CD4-positive, CD25-positive, alpha-beta regulatory T cell (primary cell): Measurements from ENCODE around the gene ADGRF3. TPM values are rescaled to one million over a fixed set of nuclear protein-coding genes. Genes with fewer than 3 reads are reported as not detected.

ENCODE experiments used
- ATAC-seq, 2 donors: fragments of 150-1000 bp; cut with Tn5 transposase; one replicate each; pipeline ENCODE4 v1.10.0; 2021; ENCODE audit warnings: low read depth in 2 of 2, moderate number of reproducible peaks in 2 of 2, moderate library complexity in 1 of 2
- DNase-seq, 3 donors: peaks; one replicate each; pipeline versions ENCODE4 v3.0.0 to v3.0.0-alpha.2; 2012 to 2022; ENCODE audit warnings: mixed read lengths in 1 of 3
- H3K27ac ChIP-seq: one replicate; pipeline ENCODE4 v1.7.0; 2013; ENCODE audit warnings: mild to moderate bottlenecking, low read length; ENCODE audit not compliant: insufficient read depth, poor library complexity, severe bottlenecking
- H3K27me3 ChIP-seq: one replicate; pipeline ENCODE4 v1.7.0; 2013; ENCODE audit warnings: low read length; ENCODE audit not compliant: control insufficient read depth, insufficient read depth
- H3K36me3 ChIP-seq: one replicate; pipeline ENCODE4 v1.7.0; 2013; ENCODE audit warnings: mild to moderate bottlenecking, low read length, moderate library complexity; ENCODE audit not compliant: control insufficient read depth, insufficient read depth
- H3K4me1 ChIP-seq: 2 replicates; pipeline ENCODE4 v1.7.0; 2013; ENCODE audit warnings: mild to moderate bottlenecking, low read length; ENCODE audit not compliant: insufficient read depth, control insufficient read depth, poor library complexity, severe bottlenecking
- H3K4me3 ChIP-seq: one replicate; pipeline ENCODE4 v1.7.0; 2013; ENCODE audit warnings: low read depth, mild to moderate bottlenecking, low read length, moderate library complexity
- H3K9me3 ChIP-seq, 2 experiments: 1 replicate in 1 of 2; 2 replicates in 1 of 2; pipeline ENCODE4 v1.7.0; 2013; ENCODE audit warnings: low read length in 2 of 2, mild to moderate bottlenecking in 1 of 2, moderate library complexity in 1 of 2; ENCODE audit not compliant: control insufficient read depth in 2 of 2
- H3K27ac Mint-ChIP-seq, 3 donors: one replicate each; pipeline ENCODE4 v1.8.0; 2020 to 2022; ENCODE audit warnings: mild to moderate bottlenecking in 3 of 3, mixed read lengths in 3 of 3, moderate library complexity in 2 of 3
- H3K27me3 Mint-ChIP-seq: one replicate; pipeline ENCODE4 v1.8.0; 2022; ENCODE audit warnings: mild to moderate bottlenecking, mixed read lengths
- H3K36me3 Mint-ChIP-seq: one replicate; pipeline ENCODE4 v1.8.0; 2020; ENCODE audit warnings: mixed read lengths
- H3K4me1 Mint-ChIP-seq, 4 donors: one replicate each; pipeline ENCODE4 v1.8.0; 2020 to 2022; ENCODE audit warnings: mixed read lengths in 4 of 4, mild to moderate bottlenecking in 1 of 4
- H3K4me3 Mint-ChIP-seq, 4 donors: one replicate each; pipeline ENCODE4 v1.8.0; 2020 to 2022; ENCODE audit warnings: mild to moderate bottlenecking in 4 of 4, mixed read lengths in 4 of 4, moderate library complexity in 3 of 4
- H3K9me3 Mint-ChIP-seq, 7 donors: one replicate each; pipeline ENCODE4 v1.8.0; 2020 to 2022; ENCODE audit warnings: mixed read lengths in 7 of 7, mild to moderate bottlenecking in 3 of 7, moderate library complexity in 2 of 7
- polyA plus RNA-seq, 4 donors: library from polyadenylated mRNA; unstranded; fragments of 300-500 nt; fragmentation: Illumina TruSeq; gene quantifications; one replicate each; pipeline ENCODE4 v1.2.3, GENCODE V29; 2021
- total RNA-seq: library from RNA; stranded (reverse); gene quantifications from one replicate; pipeline ENCODE4 v1.2.3, GENCODE V29; 2022

Gene ADGRF3
- total RNA-seq = 1.8 TPM
- under 1 TPM; 0.23 to 0.57 (median 0.32) TPM for polyA plus RNA-seq

GRCh38 chr2:26346454-26347053 is at the start of gene ADGRF3:
Gene ADGRF3, minus strand, starts transcription at chr2:26346789. Its CDS starts 555 bp downstream, at chr2:26346234.
- Mint-ChIP-seq H3K4me1 (peaks cover 29 to 62% (median 38%) of the 10 kb centered on the region in 4 donors), H3K27ac (peak within 1 kb of the TSS; percentile 99 to 100 (median 99)), H3K36me3 (peaks cover 4% of the 10 kb centered on the region), H3K4me3 (peak within 1 kb of the TSS; percentile 95 to 100 (median 98)), H3K27me3 (no peaks in the 10 kb centered on the region), H3K9me3 (no peaks in the 10 kb centered on the region)
- peak; percentile 5 to 8 for ATAC-seq
- H3K9me3 ChIP-seq = no peaks in the 10 kb centered on the region
- H3K27ac ChIP-seq = peak within 1 kb of the TSS; percentile 99
- peaks cover 3% of the 10 kb centered on the region for H3K36me3 ChIP-seq
- peaks cover 33% of the 10 kb centered on the region for H3K4me1 ChIP-seq
- peak within 1 kb of the TSS; percentile 97 for H3K4me3 ChIP-seq
- peak; percentile 53 to 86 (median 75) for DNase-seq
- no peaks in the 10 kb centered on the region for H3K27me3 ChIP-seq

- peaks cover 7 to 16% (median 9%) of the 10 kb centered on the region in 4 donors for H3K4me1 Mint-ChIP-seq
- no peak overlapping the region for H3K4me3 ChIP-seq
- no peak overlapping the region for H3K27ac ChIP-seq
- ATAC-seq = no peak
- peaks cover 6% of the 10 kb centered on the region for H3K36me3 ChIP-seq
- no peaks in the 10 kb centered on the region for H3K27me3 ChIP-seq
- H3K4me1 ChIP-seq = no peaks in the 10 kb centered on the region
- H3K27me3 Mint-ChIP-seq = no peaks in the 10 kb centered on the region
- no peak overlapping the region for H3K4me3 Mint-ChIP-seq
- peaks cover 3% of the 10 kb centered on the region for H3K36me3 Mint-ChIP-seq
- H3K9me3 Mint-ChIP-seq = no peaks in the 10 kb centered on the region
- H3K9me3 ChIP-seq = no peaks in the 10 kb centered on the region
- peak overlapping the region in 2 of 3 donors; percentile 36 to 79 for H3K27ac Mint-ChIP-seq
- no peak for DNase-seq
Measured at GRCh38 chr2:26395394-26395793, 48.8 kb upstream of the ADGRF3 start.

GRCh38 chr2:26394694-26395093 is 48.1 kb upstream of the ADGRF3 start:
- H3K9me3 Mint-ChIP-seq = no peaks in the 10 kb centered on the region
- H3K27me3 Mint-ChIP-seq = no peaks in the 10 kb centered on the region
- Histone ChIP-seq H3K4me3 (no peak overlapping the region), H3K4me1 (no peaks in the 10 kb centered on the region), H3K9me3 (no peaks in the 10 kb centered on the region), H3K27ac (no peak overlapping the region), H3K27me3 (no peaks in the 10 kb centered on the region), H3K36me3 (peaks cover 10% of the 10 kb centered on the region)
- peaks cover 7 to 16% (median 8%) of the 10 kb centered on the region in 4 donors for H3K4me1 Mint-ChIP-seq
- no peak overlapping the region for H3K4me3 Mint-ChIP-seq
- DNase-seq (no peak), ATAC-seq (no peak)
- no peak overlapping the region for H3K27ac Mint-ChIP-seq
- H3K36me3 Mint-ChIP-seq = peaks cover 3% of the 10 kb centered on the region

- ATAC-seq = no peak
- Mint-ChIP-seq H3K4me1 (peaks cover 0 to 7% (median 0%) of the 10 kb centered on the region in 4 donors), H3K27me3 (no peaks in the 10 kb centered on the region), H3K27ac (no peak overlapping the region), H3K9me3 (no peaks in the 10 kb centered on the region), H3K4me3 (no peak overlapping the region), H3K36me3 (peaks cover 27% of the 10 kb centered on the region)
- no peaks in the 10 kb centered on the region for H3K4me1 ChIP-seq
- H3K4me3 ChIP-seq = no peak overlapping the region
- no peaks in the 10 kb centered on the region for H3K9me3 ChIP-seq
- no peaks in the 10 kb centered on the region for H3K27me3 ChIP-seq
- no peak for DNase-seq
- H3K27ac ChIP-seq = no peak overlapping the region
- peaks cover 40% of the 10 kb centered on the region for H3K36me3 ChIP-seq
Measured at GRCh38 chr2:26387189-26387588, 40.6 kb upstream of the ADGRF3 start.

GRCh38 chr2:26384597-26384996 is 38.0 kb upstream of the ADGRF3 start:
- Histone ChIP-seq H3K9me3 (no peaks in the 10 kb centered on the region), H3K4me3 (no peak overlapping the region), H3K36me3 (peaks cover 35% of the 10 kb centered on the region), H3K27ac (no peak overlapping the region), H3K27me3 (no peaks in the 10 kb centered on the region), H3K4me1 (no peaks in the 10 kb centered on the region)
- Mint-ChIP-seq H3K9me3 (no peaks in the 10 kb centered on the region), H3K4me3 (no peak overlapping the region), H3K36me3 (peaks cover 28% of the 10 kb centered on the region), H3K4me1 (peaks cover 0 to 11% (median 2%) of the 10 kb centered on the region in 4 donors), H3K27ac (no peak overlapping the region), H3K27me3 (no peaks in the 10 kb centered on the region)
- no peak for DNase-seq
- no peak for ATAC-seq

- Mint-ChIP-seq H3K9me3 (no peaks in the 10 kb centered on the region), H3K4me3 (no peak overlapping the region), H3K27ac (peak overlapping the region in 1 of 3 donors; percentile 21)
Measured at GRCh38 chr2:26384183-26384582, 37.6 kb upstream of the ADGRF3 start.

GRCh38 chr2:26382564-26382963 is 36.0 kb upstream of the ADGRF3 start:
- no peak overlapping the region for H3K4me3 Mint-ChIP-seq
- peaks cover 0 to 17% (median 11%) of the 10 kb centered on the region in 4 donors for H3K4me1 Mint-ChIP-seq
- Histone ChIP-seq H3K4me3 (no peak overlapping the region), H3K27ac (no peak overlapping the region), H3K36me3 (peaks cover 30% of the 10 kb centered on the region), H3K4me1 (no peaks in the 10 kb centered on the region), H3K9me3 (no peaks in the 10 kb centered on the region), H3K27me3 (no peaks in the 10 kb centered on the region)
- H3K9me3 Mint-ChIP-seq = no peaks in the 10 kb centered on the region
- no peak for ATAC-seq
- H3K27me3 Mint-ChIP-seq = no peaks in the 10 kb centered on the region
- peak overlapping the region in 1 of 3 donors; percentile 43 for H3K27ac Mint-ChIP-seq
- H3K36me3 Mint-ChIP-seq = peaks cover 36% of the 10 kb centered on the region
- DNase-seq = no peak

More at GRCh38 chr2:26384183-26384582, 37.6 kb upstream of the ADGRF3 start:
- Histone ChIP-seq H3K27ac (no peak overlapping the region), H3K4me1 (no peaks in the 10 kb centered on the region), H3K9me3 (no peaks in the 10 kb centered on the region), H3K27me3 (no peaks in the 10 kb centered on the region), H3K36me3 (peaks cover 31% of the 10 kb centered on the region), H3K4me3 (no peak overlapping the region)
- ATAC-seq (no peak), DNase-seq (no peak)
- Mint-ChIP-seq H3K36me3 (peaks cover 26% of the 10 kb centered on the region), H3K4me1 (peaks cover 0 to 11% (median 2%) of the 10 kb centered on the region in 4 donors), H3K27me3 (no peaks in the 10 kb centered on the region)

- Histone ChIP-seq H3K4me3 (no peak overlapping the region), H3K36me3 (peaks cover 22% of the 10 kb centered on the region), H3K9me3 (no peaks in the 10 kb centered on the region), H3K27ac (no peak overlapping the region), H3K4me1 (no peaks in the 10 kb centered on the region), H3K27me3 (no peaks in the 10 kb centered on the region)
- H3K36me3 Mint-ChIP-seq = peaks cover 34% of the 10 kb centered on the region
- no peak overlapping the region for H3K4me3 Mint-ChIP-seq
- peak overlapping the region in 2 of 3 donors; percentile 3 to 5 for H3K27ac Mint-ChIP-seq
- H3K4me1 Mint-ChIP-seq = peaks cover 6 to 26% (median 19%) of the 10 kb centered on the region in 4 donors
- H3K27me3 Mint-ChIP-seq = no peaks in the 10 kb centered on the region
- ATAC-seq (no peak), DNase-seq (no peak)
- H3K9me3 Mint-ChIP-seq = no peaks in the 10 kb centered on the region
Measured at GRCh38 chr2:26380281-26380680, 33.7 kb upstream of the ADGRF3 start.
